ENCODE data around the gene TLE2. TPM values are rescaled to one million over a fixed set of nuclear protein-coding genes. Genes with fewer than 3 reads are reported as not detected.

The TLE2 gene
- total RNA-seq, 6 experiments from 2014 or later, result 0.15 to 0.67 (median 0.46) TPM; not detected in 2

GRCh38 chr19:3058009-3058820 is 29.1 kb upstream of the TLE2 start:
- TF ChIP-seq CTCF (IDR thresholded peaks at IDR 0.05), result no peak
- peaks cover 20% of the 10 kb centered on the region for H3K4me1 Mint-ChIP-seq (ENCODE audit: low read depth)
- no peaks in the 10 kb centered on the region for H3K9me3 Mint-ChIP-seq
- no peak overlapping the region for H3K4me3 Mint-ChIP-seq
- no peak overlapping the region for H3K27ac Mint-ChIP-seq
- peaks cover 18% of the 10 kb centered on the region for H3K36me3 Mint-ChIP-seq (ENCODE audit: low read depth)
- no peaks in the 10 kb centered on the region for H3K27me3 Mint-ChIP-seq (ENCODE audit: insufficient read depth)
- no peak for DNase-seq

- no peaks in the 10 kb centered on the region for H3K27me3 Mint-ChIP-seq (ENCODE audit: insufficient read depth)
- peaks cover 20% of the 10 kb centered on the region for H3K4me1 Mint-ChIP-seq (ENCODE audit: low read depth)
- H3K36me3 Mint-ChIP-seq (ENCODE audit: low read depth), result peaks cover 18% of the 10 kb centered on the region
- no peak for DNase-seq
- H3K27ac Mint-ChIP-seq, result no peak overlapping the region
- no peak for TF ChIP-seq CTCF (IDR thresholded peaks at IDR 0.05)
- no peaks in the 10 kb centered on the region for H3K9me3 Mint-ChIP-seq
- no peak overlapping the region for H3K4me3 Mint-ChIP-seq
These were observed 28.2 kb upstream of the TLE2 start for GRCh38 chr19:3057275-3057714.

GRCh38 chr19:3056417-3057088 is 27.5 kb upstream of the TLE2 start:
- Mint-ChIP-seq H3K27ac (no peak overlapping the region), H3K9me3 (no peaks in the 10 kb centered on the region), H3K27me3 (ENCODE audit: insufficient read depth) (no peaks in the 10 kb centered on the region), H3K4me3 (no peak overlapping the region), H3K36me3 (ENCODE audit: low read depth) (peaks cover 18% of the 10 kb centered on the region), H3K4me1 (ENCODE audit: low read depth) (peaks cover 20% of the 10 kb centered on the region)
- DNase-seq, result no peak
- TF ChIP-seq CTCF (IDR thresholded peaks at IDR 0.05), result no peak

- no peaks in the 10 kb centered on the region for H3K9me3 Mint-ChIP-seq
- no peak overlapping the region; the same call in 1 of the 2 replicates for H3K27ac Mint-ChIP-seq
- H3K4me3 Mint-ChIP-seq, result no peak overlapping the region
- no peak for DNase-seq
- no peak for TF ChIP-seq CTCF (IDR thresholded peaks at IDR 0.05)
- H3K27me3 Mint-ChIP-seq (ENCODE audit: insufficient read depth), result no peaks in the 10 kb centered on the region
- H3K36me3 Mint-ChIP-seq (ENCODE audit: low read depth), result peaks cover 16% of the 10 kb centered on the region
- H3K4me1 Mint-ChIP-seq (ENCODE audit: low read depth), result peaks cover 18% of the 10 kb centered on the region
These were observed 26.8 kb upstream of the TLE2 start for GRCh38 chr19:3055741-3056416.

GRCh38 chr19:3054972-3055740 is 26.1 kb upstream of the TLE2 start:
- TF ChIP-seq CTCF (IDR thresholded peaks at IDR 0.05), result no peak
- peak overlapping the region; percentile 72 for H3K27ac Mint-ChIP-seq
- H3K4me1 Mint-ChIP-seq (ENCODE audit: low read depth), result peaks cover 14% of the 10 kb centered on the region
- peaks cover 13% of the 10 kb centered on the region for H3K36me3 Mint-ChIP-seq (ENCODE audit: low read depth)
- no peak for DNase-seq
- H3K4me3 Mint-ChIP-seq, result no peak overlapping the region
- peaks cover 3% of the 10 kb centered on the region for H3K27me3 Mint-ChIP-seq (ENCODE audit: insufficient read depth)
- no peaks in the 10 kb centered on the region for H3K9me3 Mint-ChIP-seq
